Liver (tissue), 3 donors: ENCODE measurements around the gene TBCD.

Source experiments
- GABPA ChIP-seq, 2 donors: IDR thresholded peaks in 1 of 2; conservative IDR thresholded peaks in 1 of 2; 2 replicates each; pipeline ENCODE4 v1.6.1; 2016; ENCODE audit warnings: antibody characterized with exemption in 2 of 2, mild to moderate bottlenecking in 1 of 2, moderate library complexity in 1 of 2
- RAD21 ChIP-seq, 2 donors: IDR thresholded peaks; 2 replicates each; pipeline ENCODE4 v1.6.1; 2016; ENCODE audit warnings: antibody characterized with exemption in 2 of 2, mild to moderate bottlenecking in 2 of 2
- RXRA ChIP-seq, 2 donors: IDR thresholded peaks; 2 replicates each; pipeline ENCODE4 v1.6.1; 2017 to 2018; ENCODE audit warnings: antibody characterized with exemption in 2 of 2, mild to moderate bottlenecking in 1 of 2
- YY1 ChIP-seq: IDR thresholded peaks from 2 replicates; pipeline ENCODE4 v1.6.1; 2016; ENCODE audit warnings: antibody characterized with exemption, mild to moderate bottlenecking
- TF ChIP-seq, protein P1 (sequence below): IDR thresholded peaks from 2 replicates; pipeline ENCODE4 v1.6.1; 2016; ENCODE audit warnings: antibody characterized with exemption
- TF ChIP-seq, protein P2 (sequence below): fragments of 150-350 bp; IDR thresholded peaks from 2 replicates; pipeline ENCODE4 v1.5.1; 2017; ENCODE audit warnings: improper control_type of control experiment, low read depth, low read length; ENCODE audit not compliant: missing input control
- TF ChIP-seq, protein P3 (sequence below): IDR thresholded peaks from 2 replicates; pipeline ENCODE4 v1.6.1; 2016; ENCODE audit warnings: antibody characterized with exemption, mild to moderate bottlenecking
- donor health status: healthy.
- donor health status: healthy.

DNA sequence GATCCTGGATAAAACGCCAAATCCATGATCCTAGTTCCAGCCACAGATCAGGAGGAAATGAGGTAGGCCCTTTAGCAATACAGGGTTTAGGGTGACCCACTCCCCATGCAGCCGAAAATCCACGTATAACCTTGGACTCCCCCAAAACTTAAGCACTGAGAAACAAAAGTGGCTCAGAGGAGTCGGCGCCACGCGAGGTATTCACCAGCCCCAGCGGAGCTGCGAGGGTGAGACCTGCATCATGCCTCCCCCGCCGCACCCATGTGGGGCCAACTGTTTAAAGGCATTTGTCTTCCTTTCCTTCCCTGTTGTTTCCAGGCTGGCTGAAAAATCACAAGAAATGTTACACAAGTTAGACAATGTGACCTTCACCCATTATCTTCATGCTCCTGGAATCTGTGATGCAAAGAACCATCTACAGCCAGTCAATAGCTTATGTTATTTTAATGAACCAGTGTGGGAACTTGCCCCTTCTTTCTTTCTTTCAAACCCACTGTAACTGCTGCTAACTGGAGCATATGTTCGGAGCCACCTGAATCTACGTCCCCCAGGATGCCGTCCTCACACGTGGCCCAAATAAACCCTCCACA is 229.4 kb downstream of the TBCD start:
- TF ChIP-seq, protein P1, sequence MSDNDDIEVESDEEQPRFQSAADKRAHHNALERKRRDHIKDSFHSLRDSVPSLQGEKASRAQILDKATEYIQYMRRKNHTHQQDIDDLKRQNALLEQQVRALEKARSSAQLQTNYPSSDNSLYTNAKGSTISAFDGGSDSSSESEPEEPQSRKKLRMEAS = no peak
- TF ChIP-seq, protein P2, sequence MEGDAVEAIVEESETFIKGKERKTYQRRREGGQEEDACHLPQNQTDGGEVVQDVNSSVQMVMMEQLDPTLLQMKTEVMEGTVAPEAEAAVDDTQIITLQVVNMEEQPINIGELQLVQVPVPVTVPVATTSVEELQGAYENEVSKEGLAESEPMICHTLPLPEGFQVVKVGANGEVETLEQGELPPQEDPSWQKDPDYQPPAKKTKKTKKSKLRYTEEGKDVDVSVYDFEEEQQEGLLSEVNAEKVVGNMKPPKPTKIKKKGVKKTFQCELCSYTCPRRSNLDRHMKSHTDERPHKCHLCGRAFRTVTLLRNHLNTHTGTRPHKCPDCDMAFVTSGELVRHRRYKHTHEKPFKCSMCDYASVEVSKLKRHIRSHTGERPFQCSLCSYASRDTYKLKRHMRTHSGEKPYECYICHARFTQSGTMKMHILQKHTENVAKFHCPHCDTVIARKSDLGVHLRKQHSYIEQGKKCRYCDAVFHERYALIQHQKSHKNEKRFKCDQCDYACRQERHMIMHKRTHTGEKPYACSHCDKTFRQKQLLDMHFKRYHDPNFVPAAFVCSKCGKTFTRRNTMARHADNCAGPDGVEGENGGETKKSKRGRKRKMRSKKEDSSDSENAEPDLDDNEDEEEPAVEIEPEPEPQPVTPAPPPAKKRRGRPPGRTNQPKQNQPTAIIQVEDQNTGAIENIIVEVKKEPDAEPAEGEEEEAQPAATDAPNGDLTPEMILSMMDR = no peak
- TF ChIP-seq RXRA (IDR thresholded peaks at IDR 0.05) (no peak), GABPA (IDR thresholded peaks at IDR 0.05 in 1 of 2, conservative IDR thresholded peaks at IDR 0.05 in 1 of 2) (no peak), YY1 (no peak), RAD21 (IDR thresholded peaks at IDR 0.05) (no peak)
- TF ChIP-seq, protein P3, sequence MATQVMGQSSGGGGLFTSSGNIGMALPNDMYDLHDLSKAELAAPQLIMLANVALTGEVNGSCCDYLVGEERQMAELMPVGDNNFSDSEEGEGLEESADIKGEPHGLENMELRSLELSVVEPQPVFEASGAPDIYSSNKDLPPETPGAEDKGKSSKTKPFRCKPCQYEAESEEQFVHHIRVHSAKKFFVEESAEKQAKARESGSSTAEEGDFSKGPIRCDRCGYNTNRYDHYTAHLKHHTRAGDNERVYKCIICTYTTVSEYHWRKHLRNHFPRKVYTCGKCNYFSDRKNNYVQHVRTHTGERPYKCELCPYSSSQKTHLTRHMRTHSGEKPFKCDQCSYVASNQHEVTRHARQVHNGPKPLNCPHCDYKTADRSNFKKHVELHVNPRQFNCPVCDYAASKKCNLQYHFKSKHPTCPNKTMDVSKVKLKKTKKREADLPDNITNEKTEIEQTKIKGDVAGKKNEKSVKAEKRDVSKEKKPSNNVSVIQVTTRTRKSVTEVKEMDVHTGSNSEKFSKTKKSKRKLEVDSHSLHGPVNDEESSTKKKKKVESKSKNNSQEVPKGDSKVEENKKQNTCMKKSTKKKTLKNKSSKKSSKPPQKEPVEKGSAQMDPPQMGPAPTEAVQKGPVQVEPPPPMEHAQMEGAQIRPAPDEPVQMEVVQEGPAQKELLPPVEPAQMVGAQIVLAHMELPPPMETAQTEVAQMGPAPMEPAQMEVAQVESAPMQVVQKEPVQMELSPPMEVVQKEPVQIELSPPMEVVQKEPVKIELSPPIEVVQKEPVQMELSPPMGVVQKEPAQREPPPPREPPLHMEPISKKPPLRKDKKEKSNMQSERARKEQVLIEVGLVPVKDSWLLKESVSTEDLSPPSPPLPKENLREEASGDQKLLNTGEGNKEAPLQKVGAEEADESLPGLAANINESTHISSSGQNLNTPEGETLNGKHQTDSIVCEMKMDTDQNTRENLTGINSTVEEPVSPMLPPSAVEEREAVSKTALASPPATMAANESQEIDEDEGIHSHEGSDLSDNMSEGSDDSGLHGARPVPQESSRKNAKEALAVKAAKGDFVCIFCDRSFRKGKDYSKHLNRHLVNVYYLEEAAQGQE = no peak
